Stimulated activated CD4-positive, alpha-beta T cell treated with anti-CD3 and anti-CD28 coated beads, TNF-alpha, amount 100 ng/mL, for 1 hour (primary cell): ENCODE measurements around the gene RBM5.
A peak's percentile ranks its signal among the peaks of the same experiment; 100 is the strongest.

Experiments
- DNase-seq, 3 donors: peaks; one replicate each; pipeline ENCODE4 v3.0.0-alpha.2; 2020; ENCODE audit warnings: low read depth in 3 of 3, low spot score in 1 of 3

Gene RBM5

GRCh38 chr3:50138266-50139200 lies 49.8 kb downstream of the RBM5 start:
- no peak for DNase-seq

- DNase-seq: no peak
Measured at GRCh38 chr3:50139308-50139707, 50.6 kb downstream of the RBM5 start.

DNA sequence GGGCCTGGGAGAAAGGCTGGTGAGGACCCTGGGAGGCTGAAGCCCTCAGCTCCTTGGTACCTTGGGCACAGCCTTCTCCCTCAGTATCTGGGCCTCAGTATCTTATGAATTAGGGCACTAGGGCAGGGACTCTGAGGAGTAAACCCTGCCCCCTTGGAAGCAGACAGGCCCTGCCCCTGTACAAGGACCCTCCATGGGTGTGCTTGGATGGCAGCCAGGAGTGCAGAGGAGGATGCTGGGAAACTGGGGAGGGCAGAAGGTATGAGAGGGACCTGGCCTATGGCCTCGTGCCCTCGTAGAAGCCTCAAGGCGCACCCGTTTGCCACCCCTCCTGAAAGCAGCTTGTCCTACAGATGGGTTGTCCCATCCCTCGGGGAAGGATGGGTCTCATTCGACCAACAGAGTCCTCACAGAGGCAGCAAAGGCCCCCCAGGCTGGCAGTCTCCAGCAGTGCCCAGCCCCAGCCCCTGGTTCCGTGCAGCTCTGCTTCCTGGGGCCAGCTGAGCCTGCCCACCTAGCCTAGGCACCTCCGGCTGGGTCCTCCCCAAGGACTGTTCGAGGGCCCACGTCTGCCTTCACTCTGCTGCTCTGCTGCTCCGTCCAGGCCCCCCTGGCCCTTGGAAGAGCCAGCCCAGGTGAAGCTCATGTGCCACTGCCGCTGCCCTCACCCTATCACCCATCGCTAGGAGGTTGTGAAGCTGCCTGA lies 51.2 kb downstream of the RBM5 start:
- no peak for DNase-seq

- no peak for DNase-seq
Measured at GRCh38 chr3:50140990-50141389, 52.3 kb downstream of the RBM5 start.

GRCh38 chr3:50146316-50146901 lies 57.7 kb downstream of the RBM5 start:
- DNase-seq: no peak

- DNase-seq: no peak
Measured at GRCh38 chr3:50147016-50147415, 58.3 kb downstream of the RBM5 start.

DNA sequence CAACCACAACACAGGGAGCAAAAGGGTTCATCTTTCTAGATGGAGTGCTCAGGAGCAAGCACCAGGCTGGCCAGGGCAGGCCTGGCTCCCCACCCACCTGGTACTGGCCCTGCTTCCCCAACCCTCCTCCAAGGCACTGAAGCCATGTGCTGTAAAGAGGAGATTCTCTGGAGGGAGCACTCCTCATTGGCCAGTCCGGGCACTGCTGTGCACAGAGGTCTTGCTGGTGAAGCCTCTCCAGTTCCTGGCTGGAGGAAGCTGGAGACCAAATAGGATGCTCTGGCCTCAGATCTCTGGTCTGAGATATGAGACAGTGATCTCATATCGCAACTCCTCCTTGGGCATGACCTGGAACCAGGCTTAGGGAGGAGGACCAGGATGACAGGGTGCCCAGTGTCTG lies 58.7 kb downstream of the RBM5 start:
- DNase-seq: no peak

DNA sequence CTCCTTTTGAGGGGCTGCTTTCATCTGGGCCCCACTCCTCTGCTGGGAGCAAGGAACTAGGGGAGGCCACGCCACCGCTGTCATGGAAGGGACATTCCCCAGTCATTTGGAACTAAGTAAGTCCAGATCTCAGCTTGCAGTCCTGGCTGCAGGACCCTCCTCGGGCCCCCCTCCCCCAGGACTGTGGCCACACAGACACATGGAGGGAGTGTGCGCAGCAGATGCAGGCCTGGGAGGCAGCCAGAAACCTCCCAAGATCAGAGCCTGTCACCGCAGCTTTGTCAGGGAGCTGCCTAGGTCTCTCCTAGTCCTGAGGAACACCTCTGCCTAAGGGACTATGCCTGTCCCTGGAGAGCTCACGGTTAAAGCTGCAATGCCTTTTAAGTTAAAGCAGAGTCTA lies 59.1 kb downstream of the RBM5 start:
- DNase-seq: no peak

DNA sequence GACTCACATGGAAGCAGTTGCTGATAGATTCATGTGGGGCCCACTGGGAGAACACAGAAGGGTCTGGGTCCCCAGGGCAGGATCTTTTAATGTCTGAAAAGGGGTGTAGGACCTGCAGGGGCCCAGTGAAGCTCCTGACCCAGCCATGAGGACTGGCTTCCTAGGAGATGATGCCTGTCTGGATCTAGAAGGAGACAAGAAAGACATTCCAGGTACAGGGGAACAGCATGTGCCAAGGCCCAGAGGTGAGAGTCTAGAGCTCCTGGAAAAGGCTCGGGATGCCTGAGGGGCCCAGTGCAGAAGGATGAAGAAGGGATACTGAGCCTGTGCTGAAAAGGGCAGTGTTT lies 61.7 kb downstream of the RBM5 start:
- no peak for DNase-seq

DNA sequence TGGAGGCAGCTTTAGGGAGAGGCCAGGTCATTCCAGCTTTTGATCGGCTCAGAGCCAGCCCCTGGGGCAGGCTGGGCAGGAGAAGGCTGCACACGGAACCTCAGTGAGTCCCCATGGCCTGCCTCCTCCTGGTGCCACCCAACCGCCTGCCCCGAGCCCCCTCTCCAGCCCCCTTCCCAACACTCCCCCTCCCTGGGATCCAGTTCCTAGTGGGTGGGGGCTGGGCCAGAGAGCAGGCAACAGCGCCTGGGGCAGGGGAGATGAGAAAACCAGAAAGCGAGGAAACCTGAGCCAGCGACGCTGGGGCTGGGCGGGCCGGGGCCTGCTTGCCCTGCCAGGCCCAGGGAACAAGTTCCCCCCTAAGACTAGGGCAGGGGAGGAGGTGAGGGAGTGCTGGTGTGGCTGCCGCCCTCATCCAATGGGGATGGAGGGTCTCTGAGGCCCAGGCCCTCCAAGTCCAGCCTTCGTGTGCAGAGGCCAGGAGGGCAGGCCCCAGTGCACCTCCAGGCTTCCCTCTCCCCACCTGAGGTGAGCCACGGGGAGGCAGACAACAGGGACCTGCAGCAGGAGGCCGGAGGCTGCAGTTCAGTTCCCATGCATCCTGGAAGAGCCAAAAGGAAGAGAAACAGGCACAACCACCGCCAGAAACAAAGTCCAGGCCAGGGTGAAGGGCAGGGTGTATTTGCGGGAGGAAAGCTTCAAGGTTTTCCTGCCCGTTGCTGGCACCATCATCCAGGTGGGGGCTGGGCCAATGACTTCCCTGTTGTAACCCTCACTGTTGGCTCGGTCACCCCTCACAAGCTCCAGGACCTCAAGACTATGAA lies 62.4 kb downstream of the RBM5 start:
- DNase-seq: no peak

GRCh38 chr3:50151728-50152127 lies 63.0 kb downstream of the RBM5 start:
- DNase-seq: no peak

DNA sequence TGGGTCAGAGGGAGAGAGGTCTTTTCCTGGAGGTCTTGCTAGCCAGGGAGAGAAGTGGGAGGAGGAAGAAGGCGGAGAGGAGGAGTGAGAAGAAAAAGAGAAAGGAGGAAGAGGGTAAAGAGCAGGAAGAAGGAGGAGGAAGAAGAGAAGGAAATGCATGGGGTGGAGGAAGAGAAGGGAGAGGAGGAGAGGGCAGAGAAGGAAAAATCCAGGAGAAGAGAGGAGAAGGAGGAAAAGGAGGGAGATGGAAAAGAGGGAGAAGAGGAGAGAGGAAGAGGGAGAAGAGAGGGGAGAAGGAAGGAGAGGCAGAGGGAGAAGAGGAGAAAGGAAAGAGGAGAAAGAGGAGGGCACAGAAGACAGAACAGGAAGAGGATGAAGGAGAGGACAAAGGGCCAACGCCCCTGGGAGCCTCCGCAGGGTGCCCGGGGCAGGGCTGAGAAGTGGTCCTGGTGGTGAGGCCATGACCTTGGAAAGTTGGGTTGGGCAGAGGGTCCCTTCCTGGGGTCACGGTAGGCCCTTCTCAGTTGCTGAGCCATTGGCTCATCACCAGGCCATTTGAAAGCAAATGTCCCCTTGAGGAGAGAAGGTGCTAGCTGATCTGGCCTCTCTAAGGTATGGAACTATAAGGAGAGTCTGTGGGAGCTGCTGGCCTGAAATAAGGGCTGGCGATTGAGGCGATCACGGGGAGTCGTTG lies 65.2 kb downstream of the RBM5 start:
- no peak for DNase-seq

DNA sequence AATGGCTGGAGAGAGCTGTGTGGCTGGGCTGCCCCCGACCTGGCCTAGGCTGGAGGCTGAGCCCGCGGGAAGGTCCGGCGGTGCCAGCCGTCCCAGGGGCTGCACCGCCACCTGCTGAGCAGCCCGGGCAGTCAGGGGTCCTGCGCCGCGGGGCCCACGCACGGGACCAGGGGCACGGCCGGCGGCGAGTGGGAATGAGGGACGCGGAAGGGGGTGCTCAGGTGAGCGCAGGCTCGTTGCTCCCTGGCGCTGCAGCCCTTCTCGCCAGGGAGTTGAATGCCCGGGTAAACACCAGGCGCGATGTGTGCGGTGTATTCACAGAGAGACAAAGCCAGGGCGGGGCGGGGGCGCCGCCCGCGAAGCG lies 65.7 kb downstream of the RBM5 start:
- DNase-seq: no peak

GRCh38 chr3:50154840-50155490 lies 66.2 kb downstream of the RBM5 start, which contains the start of gene SEMA3F:
SEMA3F (plus strand) TSS chr3:50155324; CDS start chr3:50159623, 4,299 bp downstream.
- DNase-seq: peak; percentile 7 to 47 (median 42)

- no peak for DNase-seq
Measured at GRCh38 chr3:50155491-50155878, 66.8 kb downstream of the RBM5 start.

GRCh38 chr3:50155891-50156290 lies 67.2 kb downstream of the RBM5 start:
- DNase-seq: no peak

- no peak for DNase-seq
Measured at GRCh38 chr3:50156549-50157493, 68.1 kb downstream of the RBM5 start.

GRCh38 chr3:50157827-50158529 lies 69.3 kb downstream of the RBM5 start:
- no peak for DNase-seq
